GM12891 (cell line): ENCODE data around the gene GEMIN4.

Source experiments
- POLR2A ChIP-seq: IDR thresholded peaks from 2 replicates; pipeline ENCODE4 v1.6.1; 2011; ENCODE audit warnings: low read depth, low read length, control low read depth
- TAF1 ChIP-seq: IDR thresholded peaks from 2 replicates; pipeline ENCODE4 v1.6.1; 2011; ENCODE audit warnings: low read depth, low read length, control low read depth

GRCh38 chr17:696369-696768 is 55.7 kb downstream of the GEMIN4 start:
- TF ChIP-seq TAF1, result no peak
- TF ChIP-seq POLR2A, result no peak
